ENCODE data around the gene HPS1.

GRCh38 chr10:98486421-98486820 lies 39.7 kb upstream of the HPS1 start:
- no peak for TF ChIP-seq POLR2A (IDR thresholded peaks at IDR 0.05)
- TF ChIP-seq CTCF (IDR thresholded peaks at IDR 0.05) = no peak

All from heart left ventricle (tissue), 13 donors.